GM12891 (cell line): ENCODE results near the gene NBPF1. TPM values are rescaled to one million over a fixed set of nuclear protein-coding genes. Genes with fewer than 3 reads are reported as not detected.
A peak's percentile ranks its signal among the peaks of the same experiment; 100 is the strongest.
"Not testable (repeated sequence)": the region's sequence is repeated elsewhere in the genome, so short reads cannot be mapped to it uniquely, and the experiment has no call there.

Source experiments
- DNase-seq: peaks from one replicate; pipeline ENCODE4 v3.0.0; 2011; ENCODE audit warnings: low spot score; ENCODE audit not compliant: insufficient read length
- FAIRE-seq: peaks from 2 replicates; lab custom pipeline; 2011; peaks lifted over from hg19 to GRCh38; lab: Jason Lieb, UNC
- PAX5 ChIP-seq: IDR thresholded peaks from 2 replicates; pipeline ENCODE4 v1.6.1; 2011; ENCODE audit warnings: low read length, moderate library complexity, mild to moderate bottlenecking; ENCODE audit not compliant: insufficient read depth, severe bottlenecking
- POU2F2 ChIP-seq: IDR thresholded peaks from 2 replicates; pipeline ENCODE4 v1.6.1; 2011; ENCODE audit warnings: low read depth, mild to moderate bottlenecking, control low read depth, low read length, moderate library complexity
- polyA plus RNA-seq: library from polyadenylated mRNA; unstranded; fragments of >200 nt; gene quantifications from one replicate; pipeline ENCODE4 v1.2.1, GENCODE V29; 2012; ENCODE audit warnings: low read depth, missing spikeins, inconsistent platforms; ENCODE audit not compliant: missing spikeins

NBPF1 gene
- polyA plus RNA-seq, result 1.0 TPM

DNA sequence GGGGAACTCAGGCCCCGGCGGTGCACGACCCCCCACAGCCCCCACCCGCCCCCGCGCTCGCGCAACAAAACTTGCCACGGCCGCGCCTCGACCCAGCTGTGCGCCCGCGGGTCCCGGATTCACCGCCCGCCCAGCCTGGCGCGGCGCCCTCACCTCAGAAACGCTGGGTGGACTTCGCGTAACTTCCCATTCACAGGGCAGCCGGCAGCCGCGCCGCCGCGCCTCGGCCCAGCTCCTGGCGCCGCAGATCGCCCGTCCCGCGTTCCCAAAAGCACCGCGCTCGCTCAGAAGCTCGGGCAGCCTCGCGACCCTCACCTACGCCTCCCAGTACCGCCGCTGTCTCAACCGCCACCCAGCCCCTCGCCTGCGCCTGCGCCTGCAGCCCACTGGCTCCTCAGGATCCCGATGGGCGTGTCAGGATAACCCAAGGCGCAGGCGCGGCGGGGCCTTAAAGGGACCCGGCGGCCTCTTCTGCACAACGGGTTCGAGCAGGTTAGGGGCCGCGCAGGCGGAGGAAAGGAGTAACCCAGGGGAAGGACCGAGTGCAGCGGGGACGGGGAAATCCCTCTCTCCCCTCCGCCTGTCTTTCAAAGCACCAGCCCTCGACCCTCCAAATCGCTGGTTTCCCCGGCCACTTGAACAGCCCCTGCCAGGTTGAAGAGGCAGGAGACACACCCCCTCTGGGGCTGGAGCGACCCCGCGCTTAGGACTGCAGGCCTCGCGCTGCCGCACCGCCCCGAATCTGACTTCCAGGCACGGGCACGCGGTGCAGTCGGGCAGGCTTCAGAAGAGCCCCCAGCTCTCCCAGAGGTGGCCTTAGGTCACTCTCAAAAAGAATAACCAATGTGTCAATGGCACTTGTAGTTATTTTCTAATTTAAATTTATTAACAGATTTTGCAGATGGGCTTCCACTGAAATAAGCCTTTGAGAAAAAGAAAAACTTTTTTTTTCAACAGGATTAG is at the start of gene NBPF1:
Gene NBPF1 (minus strand): TSS at position 380 of the 963 bp plus-strand sequence.
- FAIRE-seq (peak; percentile 67), DNase-seq (peak; percentile 99)
- TF ChIP-seq POU2F2 (peak; percentile 38), PAX5 (no peak)

DNA sequence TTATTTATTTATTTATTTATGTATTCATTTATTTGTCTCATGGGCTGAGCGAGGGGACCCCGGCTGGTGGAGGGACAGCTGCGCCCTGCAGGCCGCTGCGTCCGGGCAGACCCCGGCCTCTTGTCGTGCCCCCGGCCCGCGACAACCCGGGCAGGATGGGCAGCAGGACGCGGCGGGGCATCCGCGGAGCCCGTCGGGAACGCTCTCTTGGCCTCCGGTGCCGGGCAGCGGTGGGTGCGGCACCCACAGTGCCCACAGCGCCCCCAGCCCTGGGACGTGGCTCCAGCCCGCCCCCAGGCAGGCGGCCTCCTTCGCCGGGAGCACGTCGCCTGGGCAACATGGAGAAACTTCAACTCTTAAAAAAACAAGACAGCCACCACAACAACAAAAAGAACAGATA is 44.9 kb upstream of the NBPF1 start:
- DNase-seq, FAIRE-seq: not testable (repeated sequence)

DNA sequence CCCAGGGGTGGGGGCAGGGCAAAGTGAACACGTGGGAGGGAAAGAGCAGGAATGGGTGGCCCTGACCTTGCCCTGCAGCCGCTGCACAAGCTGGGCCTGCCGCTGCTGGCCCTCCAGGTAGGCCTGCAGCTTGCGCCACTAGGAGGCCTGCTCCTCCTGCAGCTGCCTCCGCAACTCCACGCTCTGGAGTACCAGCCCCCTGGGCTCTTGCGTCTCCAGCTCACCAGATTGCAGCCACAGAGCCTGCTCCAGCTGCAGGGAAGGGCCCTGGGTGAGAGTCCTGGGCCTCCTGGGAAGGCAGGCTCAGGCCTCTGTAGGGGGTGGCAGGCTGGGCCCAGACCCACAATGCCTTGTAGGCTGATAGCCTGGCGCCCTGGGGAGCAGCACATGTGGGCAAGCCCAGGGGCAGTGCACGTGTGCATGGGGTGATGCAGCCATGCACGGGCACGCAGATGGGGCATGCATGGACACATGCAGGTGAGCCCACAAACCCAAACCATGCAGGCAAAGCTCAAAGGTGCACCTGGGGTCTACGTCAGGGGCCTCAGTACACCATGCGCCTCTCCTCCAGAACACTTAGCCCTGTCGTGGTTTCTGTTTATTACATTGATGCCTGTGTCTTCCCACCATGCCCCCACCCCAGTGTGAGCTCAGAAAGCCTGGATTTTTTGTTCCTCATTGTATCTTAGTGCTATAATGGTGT is 43.8 kb upstream of the NBPF1 start:
- not testable (repeated sequence) for DNase-seq, FAIRE-seq

DNA sequence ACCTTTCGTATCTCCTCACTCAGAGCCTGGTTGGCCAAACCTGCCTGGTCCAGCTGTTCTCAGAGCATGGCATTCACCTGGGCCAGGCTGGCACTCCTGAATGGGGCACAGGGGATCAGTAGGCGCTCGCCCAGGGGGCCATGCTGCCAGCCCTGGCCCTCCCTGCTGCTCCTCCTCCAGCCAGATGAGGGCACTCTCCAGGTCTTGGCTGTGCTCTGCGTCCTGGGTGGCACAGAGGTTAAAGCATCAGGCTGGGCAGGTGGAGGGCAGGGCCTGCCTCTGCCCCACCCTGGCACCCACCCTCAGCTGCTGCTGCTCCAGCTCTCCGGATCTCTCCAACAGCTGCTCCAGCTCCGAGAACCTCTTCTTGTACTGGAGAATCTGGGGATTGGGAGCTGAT is 43.2 kb upstream of the NBPF1 start:
- not testable (repeated sequence) for DNase-seq
- peak; percentile 28 for FAIRE-seq

DNA sequence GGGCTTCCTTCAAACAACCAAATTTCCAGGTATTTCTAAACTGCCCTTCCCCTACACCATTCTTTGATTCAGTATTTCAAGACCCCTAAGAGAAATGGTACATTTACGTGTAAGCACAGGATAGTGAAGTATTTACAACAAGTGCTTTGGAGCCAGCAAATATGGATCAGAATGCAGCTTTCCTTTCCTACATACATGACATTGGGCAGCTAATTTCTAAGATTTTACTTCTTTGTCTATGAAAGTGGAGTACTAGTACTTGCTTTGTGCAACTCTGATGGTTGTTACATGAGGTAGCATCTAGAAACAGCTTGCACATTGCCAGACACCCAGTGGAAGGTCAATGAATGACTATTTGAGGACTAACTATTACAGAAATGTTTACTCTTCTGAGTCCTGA is 38.2 kb upstream of the NBPF1 start:
- not testable (repeated sequence) for DNase-seq

DNA sequence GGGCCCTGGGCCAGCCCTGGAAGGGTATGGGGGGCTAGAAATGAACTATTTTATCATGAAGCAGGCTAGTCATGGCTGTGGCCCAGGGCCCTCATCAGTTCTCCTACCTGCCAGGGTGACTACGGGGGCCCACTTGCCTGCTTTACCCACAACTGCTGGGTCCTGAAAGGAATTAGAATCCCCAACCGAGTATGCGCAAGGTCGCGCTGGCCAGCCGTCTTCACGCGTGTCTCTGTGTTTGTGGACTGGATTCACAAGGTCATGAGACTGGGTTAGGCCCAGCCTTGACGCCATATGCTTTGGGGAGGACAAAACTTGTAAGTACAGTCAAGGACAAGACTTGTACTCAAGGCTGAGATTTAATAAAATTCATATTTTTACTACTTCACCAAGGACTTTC is 36.6 kb upstream of the NBPF1 start:
- FAIRE-seq, DNase-seq: not testable (repeated sequence)

More for the DNA sequence above, 38.2 kb upstream of the NBPF1 start:
- not testable (repeated sequence) for FAIRE-seq

DNA sequence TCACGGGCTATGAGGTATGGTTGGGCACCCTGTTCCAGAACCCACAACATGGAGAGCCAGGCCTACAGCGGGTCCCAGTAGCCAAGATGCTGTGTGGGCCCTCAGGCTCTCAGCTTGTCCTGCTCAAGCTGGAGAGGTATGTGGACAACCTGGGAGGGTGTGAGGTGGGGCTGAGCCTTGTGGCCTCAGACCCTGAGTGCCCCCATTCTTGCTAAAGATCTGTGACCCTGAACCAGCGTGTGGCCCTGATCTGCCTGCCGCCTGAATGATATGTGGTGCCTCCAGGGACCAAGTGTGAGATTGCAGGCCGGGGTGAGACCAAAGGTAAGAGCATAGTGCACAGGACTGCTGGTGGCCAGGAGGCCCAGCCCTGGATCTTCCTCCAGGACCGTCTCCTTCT is 36.0 kb upstream of the NBPF1 start:
- FAIRE-seq, DNase-seq: not testable (repeated sequence)

DNA sequence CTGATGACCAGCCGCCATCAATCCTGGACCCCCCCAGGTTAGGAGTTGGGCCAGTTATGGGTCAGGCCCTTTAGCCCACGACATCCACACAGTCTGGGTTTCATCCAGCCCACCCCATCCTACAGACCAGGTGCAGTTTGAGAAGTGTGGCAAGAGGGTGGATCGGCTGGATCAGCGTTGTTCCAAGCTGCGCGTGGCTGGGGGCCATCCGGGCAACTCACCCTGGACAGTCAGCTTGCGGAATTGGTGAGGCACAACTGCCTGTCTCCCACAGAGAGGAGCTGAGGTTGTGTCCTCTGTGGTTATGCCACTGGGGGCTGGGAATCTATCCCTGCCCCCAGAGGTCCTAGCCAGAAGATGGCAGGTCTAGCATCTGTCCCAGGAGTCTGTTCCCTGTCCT is 35.4 kb upstream of the NBPF1 start:
- not testable (repeated sequence) for FAIRE-seq, DNase-seq

DNA sequence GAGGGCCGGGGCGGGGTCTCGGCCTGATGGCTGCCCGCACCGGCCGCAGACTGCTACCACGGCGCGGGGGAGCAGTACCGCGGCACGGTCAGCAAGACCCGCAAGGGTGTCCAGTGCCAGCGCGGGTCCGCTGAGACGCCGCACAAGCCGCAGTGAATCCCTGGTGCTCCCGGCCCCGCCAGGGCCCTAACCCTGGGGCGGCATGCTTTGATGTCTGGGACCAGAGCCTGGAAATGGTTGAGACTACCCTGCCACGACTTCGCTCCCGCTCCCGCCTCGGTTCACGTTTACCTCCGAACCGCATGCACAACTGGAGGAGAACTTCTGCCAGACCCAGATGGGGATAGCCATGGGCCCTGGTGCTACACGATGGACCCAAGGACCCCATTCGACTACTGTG is 34.9 kb upstream of the NBPF1 start:
- not testable (repeated sequence) for DNase-seq, FAIRE-seq

DNA sequence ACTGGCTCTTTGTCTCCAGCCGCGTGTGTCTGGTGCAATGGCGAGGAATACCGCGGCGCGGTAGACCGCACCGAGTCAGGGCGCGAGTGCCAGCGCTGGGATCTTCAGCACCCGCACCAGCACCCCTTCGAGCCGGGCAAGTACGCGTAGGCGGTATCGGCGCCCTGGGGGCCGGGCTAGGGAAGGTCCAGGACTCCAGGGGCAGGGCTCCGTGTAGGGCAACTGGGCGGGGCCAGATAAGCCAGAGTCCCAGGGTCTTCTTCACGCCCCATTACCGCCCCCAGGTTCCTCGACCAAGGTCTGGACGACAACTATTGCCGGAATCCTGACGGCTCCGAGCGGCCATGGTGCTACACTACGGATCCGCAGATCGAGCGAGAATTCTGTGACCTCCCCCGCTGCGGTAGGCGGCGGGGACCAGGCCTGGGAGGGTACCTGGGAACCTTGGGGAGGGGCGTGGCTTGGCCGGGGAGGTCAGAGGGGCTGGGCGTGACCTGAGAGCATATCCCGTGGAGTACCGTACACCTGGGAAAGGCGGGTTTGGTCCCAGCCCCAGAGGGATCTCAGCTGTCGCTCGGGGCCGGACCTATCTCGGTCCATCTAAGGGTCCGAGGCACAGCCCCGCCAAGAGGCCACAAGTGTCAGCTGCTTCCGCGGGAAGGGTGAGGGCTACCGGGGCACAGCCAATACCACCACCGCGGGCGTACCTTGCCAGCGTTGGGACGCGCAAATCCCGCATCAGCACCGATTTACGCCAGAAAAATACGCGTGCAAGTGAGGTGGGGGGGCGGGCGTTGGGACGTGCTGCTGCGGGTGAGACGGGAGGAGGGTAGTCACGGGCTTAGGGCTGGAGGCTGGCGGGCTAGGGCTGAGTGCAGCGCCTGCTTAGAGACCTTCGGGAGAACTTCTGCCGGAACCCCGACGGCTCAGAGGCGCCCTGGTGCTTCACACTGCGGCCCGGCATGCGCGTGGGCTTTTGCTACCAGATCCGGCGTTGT is 34.1 kb upstream of the NBPF1 start:
- DNase-seq, FAIRE-seq: not testable (repeated sequence)

DNA sequence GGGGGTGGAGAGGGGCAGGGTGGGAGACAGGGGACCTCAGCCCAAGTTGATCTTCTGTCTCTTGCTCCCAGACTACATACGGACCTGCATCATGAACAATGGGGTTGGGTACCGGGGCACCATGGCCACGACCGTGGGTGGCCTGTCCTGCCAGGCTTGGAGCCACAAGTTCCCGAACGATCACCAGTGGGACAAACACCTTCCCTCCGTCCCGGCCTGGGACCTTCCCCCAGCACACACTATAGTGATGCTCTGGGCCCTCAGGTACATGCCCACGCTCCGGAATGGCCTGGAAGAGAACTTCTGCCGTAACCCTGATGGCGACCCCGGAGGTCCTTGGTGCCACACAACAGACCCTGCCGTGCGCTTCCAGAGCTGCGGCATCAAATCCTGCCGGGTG is 33.4 kb upstream of the NBPF1 start:
- not testable (repeated sequence) for DNase-seq, FAIRE-seq

DNA sequence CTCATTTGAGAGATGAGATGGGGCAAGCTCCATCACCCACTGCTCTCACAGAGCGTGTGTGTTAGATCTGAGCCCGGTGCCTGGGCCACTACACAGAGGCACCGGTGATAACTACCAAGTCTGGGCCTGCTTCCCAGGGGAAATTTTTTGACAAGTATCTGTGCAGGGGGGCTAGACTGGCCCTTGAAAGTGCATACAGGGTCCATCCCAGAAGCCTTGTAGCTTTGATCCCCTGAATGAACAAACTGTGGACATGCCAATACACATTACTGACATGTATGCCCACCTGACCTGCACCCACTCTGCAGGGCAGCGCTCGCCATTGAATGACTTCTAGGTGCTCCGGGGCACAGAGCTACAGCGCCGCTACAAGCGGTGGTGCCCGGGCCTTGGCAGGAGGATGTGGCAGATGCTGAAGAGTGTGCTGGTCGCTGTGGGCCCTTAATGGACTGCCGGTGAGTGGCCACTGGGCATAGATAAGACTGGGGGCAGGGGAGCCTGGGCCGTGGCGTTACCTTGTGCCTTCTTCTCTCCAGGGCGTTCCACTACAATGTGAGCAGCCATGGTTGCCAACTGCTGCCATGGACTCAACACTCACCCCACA is 32.8 kb upstream of the NBPF1 start:
- FAIRE-seq, DNase-seq: not testable (repeated sequence)

DNA sequence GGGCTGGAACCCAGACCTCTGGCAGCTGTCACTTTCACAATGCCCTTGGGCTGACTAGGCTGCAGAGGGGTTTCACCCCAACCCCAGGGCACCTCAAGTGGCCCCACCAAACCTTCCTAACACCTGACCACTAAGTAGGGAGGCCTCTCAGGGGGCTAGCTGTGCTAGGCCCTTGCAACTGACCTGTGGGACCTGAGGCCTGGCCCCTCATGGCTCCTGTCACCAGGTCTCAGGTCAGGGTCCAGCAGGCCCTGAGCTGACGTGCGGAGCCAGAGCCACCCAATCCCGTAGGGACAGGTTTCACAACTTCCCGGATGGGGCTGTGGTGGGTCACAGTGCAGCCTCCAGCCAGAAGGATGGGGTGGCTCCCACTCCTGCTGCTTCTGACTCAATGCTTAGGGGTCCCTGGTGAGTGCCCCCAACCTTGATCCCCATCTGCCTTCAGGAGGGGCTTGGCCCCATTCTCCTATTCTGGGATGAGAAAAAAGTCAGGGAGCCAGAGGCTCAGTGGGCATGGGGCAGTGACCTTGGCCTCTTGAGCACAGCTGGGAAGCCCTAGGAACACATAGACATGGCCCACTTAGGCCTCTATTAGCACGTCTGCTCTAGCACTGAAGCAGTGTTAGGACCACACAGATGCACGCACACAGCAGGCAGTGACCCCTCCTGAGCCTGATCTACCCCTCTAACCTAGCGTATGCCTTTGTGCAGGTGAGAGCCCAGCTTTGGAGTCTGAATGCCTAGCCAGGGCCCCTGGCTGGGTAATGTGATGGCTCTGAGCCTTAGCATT is 32.1 kb upstream of the NBPF1 start:
- not testable (repeated sequence) for FAIRE-seq, DNase-seq
